HG03103 (cell line): ENCODE data around the gene SLC7A6OS.

Experiments
- ATAC-seq: cut with Tn5 transposase; IDR thresholded peaks from one replicate; pipeline ENCODE4 v1.9.1; 2021; ENCODE audit warnings: low read depth; ENCODE audit not compliant: unreplicated experiment

The SLC7A6OS gene

GRCh38 chr16:68310774-68311511, at the start of gene SLC7A6OS, which contains the start of gene PRMT7:
TSS of gene SLC7A6OS (minus strand) at chr16:68310946. CDS start at chr16:68310926, 20 bp downstream.
TSS of gene PRMT7 (plus strand) at chr16:68311019. CDS start at chr16:68315980, 4,961 bp downstream.
- peak; percentile 94 for ATAC-seq

GRCh38 chr16:68359398-68360191, 48.8 kb upstream of the SLC7A6OS start:
- no peak for ATAC-seq

- no peak for ATAC-seq
Observed at GRCh38 chr16:68358951-68359350, 48.2 kb upstream of the SLC7A6OS start.

- no peak for ATAC-seq
Observed at GRCh38 chr16:68357923-68358322, 47.2 kb upstream of the SLC7A6OS start.

GRCh38 chr16:68357521-68357922, 46.8 kb upstream of the SLC7A6OS start:
- ATAC-seq = no peak

GRCh38 chr16:68356919-68357286, 46.2 kb upstream of the SLC7A6OS start:
- ATAC-seq = no peak

GRCh38 chr16:68356249-68356918, 45.6 kb upstream of the SLC7A6OS start:
- peak; percentile 73 for ATAC-seq

- no peak for ATAC-seq
Observed at GRCh38 chr16:68355447-68356248, 44.9 kb upstream of the SLC7A6OS start.

- ATAC-seq = no peak
Observed at GRCh38 chr16:68354816-68355215, 44.1 kb upstream of the SLC7A6OS start.

- no peak for ATAC-seq
Observed at GRCh38 chr16:68353366-68353765, 42.6 kb upstream of the SLC7A6OS start.

GRCh38 chr16:68351991-68352431, 41.3 kb upstream of the SLC7A6OS start:
- no peak for ATAC-seq

- ATAC-seq = no peak
Observed at GRCh38 chr16:68351463-68351862, 40.7 kb upstream of the SLC7A6OS start.

- ATAC-seq = no peak
Observed at GRCh38 chr16:68350813-68351350, 40.1 kb upstream of the SLC7A6OS start.

GRCh38 chr16:68349838-68350410, 39.2 kb upstream of the SLC7A6OS start:
- ATAC-seq = no peak

- no peak for ATAC-seq
Observed at GRCh38 chr16:68348639-68349445, 38.1 kb upstream of the SLC7A6OS start.

GRCh38 chr16:68347605-68348004, 36.9 kb upstream of the SLC7A6OS start:
- ATAC-seq = no peak

- no peak for ATAC-seq
Observed at GRCh38 chr16:68346892-68347480, 36.2 kb upstream of the SLC7A6OS start.

- no peak for ATAC-seq
Observed at GRCh38 chr16:68345958-68346635, 35.4 kb upstream of the SLC7A6OS start.
